ENCODE results near the gene EFEMP1. TPM values are rescaled to one million over a fixed set of nuclear protein-coding genes. Genes with fewer than 3 reads are reported as not detected.

EFEMP1 gene
- total RNA-seq, 1 donor from 2014 or later, result 40.7 TPM

DNA sequence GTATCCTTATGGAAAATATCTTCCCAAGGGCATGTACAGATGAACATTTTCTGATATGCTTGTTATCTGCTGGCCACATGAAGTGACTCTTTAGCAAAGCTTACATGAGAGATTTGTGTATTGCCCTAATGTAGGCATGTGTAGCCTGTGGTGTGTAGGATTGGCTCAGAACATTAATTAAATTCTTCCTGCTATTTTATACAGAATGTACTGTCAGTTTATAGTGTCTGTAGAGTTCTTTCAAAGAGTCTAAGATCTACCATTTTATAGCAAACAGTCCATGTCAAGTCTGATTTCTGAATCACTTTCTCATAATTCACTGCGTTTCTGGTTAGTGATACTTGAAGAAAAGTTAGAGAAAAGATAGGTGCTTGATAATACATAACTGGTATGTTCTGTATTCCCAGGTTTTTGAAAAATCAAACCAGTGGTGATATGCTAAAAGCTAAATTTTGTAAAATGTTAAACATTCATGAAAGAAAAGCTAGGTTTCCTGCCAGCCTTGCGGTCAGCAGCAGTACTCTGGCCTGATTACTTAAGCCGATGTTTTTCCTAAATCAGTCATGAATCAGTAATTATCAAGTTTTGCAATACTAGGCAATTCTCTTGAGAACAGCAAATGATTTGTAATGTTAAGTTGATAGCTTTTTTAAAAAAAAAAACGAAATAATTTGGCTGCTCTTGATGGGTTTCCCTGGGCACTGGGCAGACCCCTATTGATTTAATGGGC lies 30.9 kb upstream of the EFEMP1 start:
- TF ChIP-seq, protein P1, sequence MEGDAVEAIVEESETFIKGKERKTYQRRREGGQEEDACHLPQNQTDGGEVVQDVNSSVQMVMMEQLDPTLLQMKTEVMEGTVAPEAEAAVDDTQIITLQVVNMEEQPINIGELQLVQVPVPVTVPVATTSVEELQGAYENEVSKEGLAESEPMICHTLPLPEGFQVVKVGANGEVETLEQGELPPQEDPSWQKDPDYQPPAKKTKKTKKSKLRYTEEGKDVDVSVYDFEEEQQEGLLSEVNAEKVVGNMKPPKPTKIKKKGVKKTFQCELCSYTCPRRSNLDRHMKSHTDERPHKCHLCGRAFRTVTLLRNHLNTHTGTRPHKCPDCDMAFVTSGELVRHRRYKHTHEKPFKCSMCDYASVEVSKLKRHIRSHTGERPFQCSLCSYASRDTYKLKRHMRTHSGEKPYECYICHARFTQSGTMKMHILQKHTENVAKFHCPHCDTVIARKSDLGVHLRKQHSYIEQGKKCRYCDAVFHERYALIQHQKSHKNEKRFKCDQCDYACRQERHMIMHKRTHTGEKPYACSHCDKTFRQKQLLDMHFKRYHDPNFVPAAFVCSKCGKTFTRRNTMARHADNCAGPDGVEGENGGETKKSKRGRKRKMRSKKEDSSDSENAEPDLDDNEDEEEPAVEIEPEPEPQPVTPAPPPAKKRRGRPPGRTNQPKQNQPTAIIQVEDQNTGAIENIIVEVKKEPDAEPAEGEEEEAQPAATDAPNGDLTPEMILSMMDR (IDR thresholded peaks at IDR 0.05; ENCODE audit: insufficient read depth, low read length, poor library complexity, severe bottlenecking), result no peak

DNA sequence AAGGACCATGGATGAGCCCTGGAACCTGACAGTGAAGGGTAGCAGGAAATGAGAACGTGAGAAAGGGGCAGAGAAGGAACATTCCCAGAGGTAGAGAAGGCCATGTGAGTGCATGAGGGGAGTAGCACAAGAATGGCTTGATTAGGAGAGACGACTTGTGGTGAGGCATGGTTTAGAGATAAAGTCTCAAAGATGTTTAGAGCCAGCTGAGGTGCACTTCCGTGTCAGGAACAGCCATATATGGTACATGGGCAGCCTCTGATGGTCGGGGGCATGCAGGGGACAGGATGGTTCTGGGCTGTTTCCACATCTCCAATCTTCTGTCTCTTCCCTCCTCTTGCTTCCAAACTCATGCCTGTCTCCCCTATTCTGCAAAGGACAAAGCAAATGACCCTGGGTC lies 28.8 kb upstream of the EFEMP1 start:
- Histone ChIP-seq H3K36me3 (ENCODE audit: control insufficient read depth, insufficient read depth, low read length) (no peaks in the 10 kb centered on the region), H3K27me3 (ENCODE audit: control insufficient read depth, insufficient read depth, low read length) (no peaks in the 10 kb centered on the region), H3K4me3 (ENCODE audit: low read depth, low read length) (no peak overlapping the region)
- TF ChIP-seq, protein P1 (IDR thresholded peaks at IDR 0.05; ENCODE audit: insufficient read depth, low read length, poor library complexity, severe bottlenecking), result no peak
- no peak for DNase-seq (ENCODE audit: low read depth)

More for the DNA sequence above, 30.9 kb upstream of the EFEMP1 start:
- Histone ChIP-seq H3K36me3 (ENCODE audit: control insufficient read depth, insufficient read depth, low read length) (no peaks in the 10 kb centered on the region), H3K27me3 (ENCODE audit: control insufficient read depth, insufficient read depth, low read length) (no peaks in the 10 kb centered on the region), H3K4me3 (ENCODE audit: low read depth, low read length) (no peak overlapping the region)
- DNase-seq (ENCODE audit: low read depth), result no peak

- no peak for DNase-seq (ENCODE audit: low read depth)
- no peaks in the 10 kb centered on the region for H3K27me3 ChIP-seq (ENCODE audit: control insufficient read depth, insufficient read depth, low read length)
- no peaks in the 10 kb centered on the region for H3K36me3 ChIP-seq (ENCODE audit: control insufficient read depth, insufficient read depth, low read length)
- H3K4me3 ChIP-seq (ENCODE audit: low read depth, low read length), result no peak overlapping the region
- TF ChIP-seq, protein P1 (IDR thresholded peaks at IDR 0.05; ENCODE audit: insufficient read depth, low read length, poor library complexity, severe bottlenecking), result no peak
Observed at GRCh38 chr2:55951533-55951932, 28.0 kb upstream of the EFEMP1 start.

DNA sequence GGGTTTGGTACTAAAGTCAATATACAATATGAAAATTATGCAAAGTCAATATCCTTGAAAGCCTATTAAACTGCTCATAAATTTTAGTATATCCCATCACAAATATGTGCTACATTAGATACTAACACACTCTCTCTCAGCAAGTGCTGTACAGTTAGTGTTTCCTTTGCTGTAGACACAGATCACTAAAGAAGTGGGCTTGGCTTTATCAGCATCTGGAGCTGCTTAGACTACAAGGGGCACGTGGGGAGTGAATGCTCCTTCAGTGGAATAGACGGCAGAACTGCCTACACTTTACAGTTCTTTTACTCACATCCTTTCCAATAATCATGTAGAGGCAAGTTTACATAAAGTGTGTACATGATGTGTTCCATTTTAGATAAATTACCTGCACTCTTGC lies 26.0 kb upstream of the EFEMP1 start:
- no peak for DNase-seq (ENCODE audit: low read depth)
- TF ChIP-seq, protein P1 (IDR thresholded peaks at IDR 0.05; ENCODE audit: insufficient read depth, low read length, poor library complexity, severe bottlenecking), result no peak
- no peaks in the 10 kb centered on the region for H3K36me3 ChIP-seq (ENCODE audit: control insufficient read depth, insufficient read depth, low read length)
- no peaks in the 10 kb centered on the region for H3K27me3 ChIP-seq (ENCODE audit: control insufficient read depth, insufficient read depth, low read length)
- H3K4me3 ChIP-seq (ENCODE audit: low read depth, low read length), result no peak overlapping the region

DNA sequence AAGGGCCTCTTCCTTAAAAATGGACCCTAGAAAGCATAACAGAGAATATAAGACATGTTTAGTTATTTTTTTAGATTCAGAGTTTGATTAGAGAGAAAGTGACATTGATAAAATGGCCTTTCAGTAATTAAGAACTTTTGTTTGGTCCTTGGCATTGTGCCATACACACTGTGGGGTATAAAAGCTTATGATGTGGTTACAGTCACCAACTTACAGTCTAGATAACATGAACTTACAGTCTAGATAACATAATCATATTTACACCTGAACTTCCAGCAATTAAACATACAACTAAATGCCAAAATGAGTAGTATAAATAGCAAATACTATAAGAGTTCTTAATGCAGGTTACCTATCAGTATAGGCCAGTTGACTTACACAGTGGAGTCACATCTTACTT lies 25.6 kb upstream of the EFEMP1 start:
- no peaks in the 10 kb centered on the region for H3K36me3 ChIP-seq (ENCODE audit: control insufficient read depth, insufficient read depth, low read length)
- no peak overlapping the region for H3K4me3 ChIP-seq (ENCODE audit: low read depth, low read length)
- TF ChIP-seq, protein P1 (IDR thresholded peaks at IDR 0.05; ENCODE audit: insufficient read depth, low read length, poor library complexity, severe bottlenecking), result no peak
- DNase-seq (ENCODE audit: low read depth), result no peak
- no peaks in the 10 kb centered on the region for H3K27me3 ChIP-seq (ENCODE audit: control insufficient read depth, insufficient read depth, low read length)

All from kidney epithelial cell (primary cell).